ENCODE data around the gene ARL5B. TPM values are rescaled to one million over a fixed set of nuclear protein-coding genes. Genes with fewer than 3 reads are reported as not detected.
A peak's percentile ranks its signal among the peaks of the same experiment; 100 is the strongest.
"Not testable (repeated sequence)": the region's sequence is repeated elsewhere in the genome, so short reads cannot be mapped to it uniquely, and the experiment has no call there.

ARL5B gene
- total and polyA plus RNA-seq, 2 experiments from 2014 or later, result 21.5 to 95.2 TPM

DNA sequence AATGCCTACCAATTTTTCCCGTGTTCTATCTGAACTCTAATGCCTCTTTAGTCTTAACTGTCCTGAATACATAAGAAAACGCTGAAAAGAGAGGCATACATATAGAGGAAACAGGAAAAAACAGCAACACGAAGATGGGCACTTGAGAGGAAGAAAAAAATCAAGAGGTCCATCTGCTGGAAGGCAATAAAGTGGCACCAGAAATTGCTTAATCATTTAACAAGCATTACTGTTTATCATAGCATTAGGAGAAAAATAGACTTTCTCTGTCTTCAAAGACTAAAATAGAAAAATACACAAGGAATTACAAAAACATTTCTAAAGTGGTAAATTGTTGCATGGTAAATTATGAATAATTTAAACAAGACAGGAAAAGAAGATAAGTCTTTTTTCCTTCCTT is 42.9 kb upstream of the ARL5B start:
- Histone ChIP-seq H3K9me3 (ENCODE audit: low read depth) (no peaks in the 10 kb centered on the region), H3K27ac (no peak overlapping the region), H2AFZ (no peak overlapping the region), H3K4me1 (ENCODE audit: insufficient read depth) (peaks cover 12% of the 10 kb centered on the region), H3K4me3 (no peak overlapping the region), H3K4me2 (no peak overlapping the region), H4K20me1 (ENCODE audit: insufficient read depth, poor library complexity, severe bottlenecking) (no peaks in the 10 kb centered on the region), H3K36me3 (replicated peaks; ENCODE audit: insufficient read depth, low read depth) (no peaks in the 10 kb centered on the region), H3K79me2 (no peaks in the 10 kb centered on the region), H3K27me3 (no peaks in the 10 kb centered on the region), H3K9me2 (replicated peaks; ENCODE audit: insufficient read depth) (no peaks in the 10 kb centered on the region)
- DNase-seq (ENCODE audit: low spot score), result no peak
- no peak for TF ChIP-seq EZH2 (IDR thresholded peaks at IDR 0.05; ENCODE audit: borderline replicate concordance)
- TF ChIP-seq, protein P1, sequence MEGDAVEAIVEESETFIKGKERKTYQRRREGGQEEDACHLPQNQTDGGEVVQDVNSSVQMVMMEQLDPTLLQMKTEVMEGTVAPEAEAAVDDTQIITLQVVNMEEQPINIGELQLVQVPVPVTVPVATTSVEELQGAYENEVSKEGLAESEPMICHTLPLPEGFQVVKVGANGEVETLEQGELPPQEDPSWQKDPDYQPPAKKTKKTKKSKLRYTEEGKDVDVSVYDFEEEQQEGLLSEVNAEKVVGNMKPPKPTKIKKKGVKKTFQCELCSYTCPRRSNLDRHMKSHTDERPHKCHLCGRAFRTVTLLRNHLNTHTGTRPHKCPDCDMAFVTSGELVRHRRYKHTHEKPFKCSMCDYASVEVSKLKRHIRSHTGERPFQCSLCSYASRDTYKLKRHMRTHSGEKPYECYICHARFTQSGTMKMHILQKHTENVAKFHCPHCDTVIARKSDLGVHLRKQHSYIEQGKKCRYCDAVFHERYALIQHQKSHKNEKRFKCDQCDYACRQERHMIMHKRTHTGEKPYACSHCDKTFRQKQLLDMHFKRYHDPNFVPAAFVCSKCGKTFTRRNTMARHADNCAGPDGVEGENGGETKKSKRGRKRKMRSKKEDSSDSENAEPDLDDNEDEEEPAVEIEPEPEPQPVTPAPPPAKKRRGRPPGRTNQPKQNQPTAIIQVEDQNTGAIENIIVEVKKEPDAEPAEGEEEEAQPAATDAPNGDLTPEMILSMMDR (IDR thresholded peaks at IDR 0.05; ENCODE audit: poor library complexity), result peak; percentile 11
- WGBS (ENCODE audit: low lambda C conversion rate, missing lambda C conversion rate), result 69% methylated on average over 3 of the region's 3 CpGs

DNA sequence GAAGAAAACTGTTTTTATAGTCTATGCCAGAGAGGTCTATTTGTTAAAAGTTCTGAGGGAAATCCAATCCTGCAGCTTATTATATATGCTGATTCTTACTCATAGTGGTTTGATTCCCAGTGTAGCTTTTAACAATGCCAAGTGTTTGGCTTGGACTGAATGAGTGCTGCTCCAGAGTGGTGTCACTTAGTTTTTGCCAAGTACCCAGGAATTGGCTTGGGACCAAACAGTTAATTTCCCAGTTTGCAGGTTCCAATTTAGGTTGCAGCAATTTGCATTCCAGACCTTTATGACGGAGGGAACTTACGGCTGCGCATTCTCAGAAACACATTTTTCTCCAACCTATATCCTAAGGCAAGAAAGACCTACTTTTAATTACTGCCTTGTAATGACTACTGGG is 40.2 kb upstream of the ARL5B start:
- Histone ChIP-seq H3K4me2 (no peak overlapping the region), H3K4me3 (no peak overlapping the region), H3K79me2 (no peaks in the 10 kb centered on the region), H3K27me3 (no peaks in the 10 kb centered on the region), H3K9me3 (ENCODE audit: low read depth) (no peaks in the 10 kb centered on the region), H3K9me2 (replicated peaks; ENCODE audit: insufficient read depth) (no peaks in the 10 kb centered on the region), H3K27ac (no peak overlapping the region), H3K36me3 (replicated peaks; ENCODE audit: insufficient read depth, low read depth) (no peaks in the 10 kb centered on the region), H2AFZ (no peak overlapping the region), H3K4me1 (ENCODE audit: insufficient read depth) (peaks cover 24% of the 10 kb centered on the region), H4K20me1 (ENCODE audit: insufficient read depth, poor library complexity, severe bottlenecking) (no peaks in the 10 kb centered on the region)
- no peak for DNase-seq (ENCODE audit: low spot score)
- WGBS (ENCODE audit: low lambda C conversion rate, missing lambda C conversion rate), result 60% methylated on average over 3 of the region's 3 CpGs
- no peak for TF ChIP-seq EZH2 (IDR thresholded peaks at IDR 0.05; ENCODE audit: borderline replicate concordance)
- TF ChIP-seq EZH2phosphoT487 (IDR thresholded peaks at IDR 0.05; ENCODE audit: low read depth, severe bottlenecking, unreplicated experiment), result no peak
- TF ChIP-seq, protein P1 (IDR thresholded peaks at IDR 0.05; ENCODE audit: poor library complexity), result no peak

DNA sequence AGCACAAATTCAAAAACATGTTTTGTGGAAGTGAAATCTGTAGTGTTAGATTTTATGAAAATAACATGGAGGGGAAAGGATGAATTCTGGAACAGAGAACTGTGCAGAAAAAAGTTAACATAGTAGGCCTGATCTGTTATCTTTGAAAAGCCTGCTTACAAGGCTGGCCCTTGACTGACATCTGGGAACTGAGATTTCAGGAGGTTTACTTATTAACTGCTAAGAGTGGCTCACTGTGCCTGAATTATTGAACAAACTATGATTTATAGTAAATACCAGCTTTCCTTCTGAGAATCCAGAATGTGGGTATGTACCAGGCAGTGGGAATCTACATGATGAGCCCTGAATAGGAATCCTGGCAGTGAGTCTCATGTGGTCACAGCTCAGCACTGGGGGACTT is 38.4 kb upstream of the ARL5B start:
- no peak overlapping the region for H3K4me2 ChIP-seq
- no peak overlapping the region for H2AFZ ChIP-seq
- H3K9me2 ChIP-seq (replicated peaks; ENCODE audit: insufficient read depth), result no peaks in the 10 kb centered on the region
- H3K27me3 ChIP-seq, result no peaks in the 10 kb centered on the region
- H3K9me3 ChIP-seq (ENCODE audit: low read depth), result no peaks in the 10 kb centered on the region
- TF ChIP-seq EZH2phosphoT487 (IDR thresholded peaks at IDR 0.05; ENCODE audit: low read depth, severe bottlenecking, unreplicated experiment), result no peak
- TF ChIP-seq, protein P1 (IDR thresholded peaks at IDR 0.05; ENCODE audit: poor library complexity), result no peak
- no peaks in the 10 kb centered on the region for H3K79me2 ChIP-seq
- H3K36me3 ChIP-seq (replicated peaks; ENCODE audit: insufficient read depth, low read depth), result no peaks in the 10 kb centered on the region
- H4K20me1 ChIP-seq (ENCODE audit: insufficient read depth, poor library complexity, severe bottlenecking), result no peaks in the 10 kb centered on the region
- peak overlapping the region; percentile 18 for H3K27ac ChIP-seq
- no peak for DNase-seq (ENCODE audit: low spot score)
- no peak overlapping the region for H3K4me3 ChIP-seq
- H3K4me1 ChIP-seq (ENCODE audit: insufficient read depth), result peaks cover 26% of the 10 kb centered on the region

DNA sequence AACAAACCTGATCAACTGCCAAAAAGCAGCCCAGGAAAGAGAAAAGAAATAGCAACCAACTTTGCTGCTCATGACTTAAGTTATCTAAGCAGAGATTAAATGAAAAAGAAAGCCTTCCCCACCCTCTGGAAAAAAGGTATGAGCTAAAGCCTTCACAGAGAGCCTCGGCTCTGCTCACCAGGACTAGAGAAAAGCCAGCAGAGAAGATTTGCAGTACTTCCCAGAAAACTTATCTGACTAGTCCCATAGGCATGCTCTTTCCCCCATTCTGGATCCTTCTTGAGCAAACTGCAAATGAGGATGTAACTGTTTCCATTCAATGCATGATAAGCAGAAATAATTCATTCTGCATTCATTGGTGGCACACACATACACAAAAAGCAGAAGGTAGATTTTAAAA is 35.6 kb upstream of the ARL5B start:
- H3K4me3 ChIP-seq; H2AFZ ChIP-seq; H4K20me1 ChIP-seq (ENCODE audit: insufficient read depth, poor library complexity, severe bottlenecking); H3K27me3 ChIP-seq; H3K36me3 ChIP-seq (replicated peaks; ENCODE audit: insufficient read depth, low read depth); H3K9me2 ChIP-seq (replicated peaks; ENCODE audit: insufficient read depth); H3K9me3 ChIP-seq (ENCODE audit: low read depth); H3K79me2 ChIP-seq: not testable (repeated sequence)
- 40% methylated on average over 1 of the region's 1 CpG for WGBS (ENCODE audit: low lambda C conversion rate, missing lambda C conversion rate)
- H3K27ac ChIP-seq, result peak overlapping the region; percentile 60
- peaks cover 27% of the 10 kb centered on the region for H3K4me1 ChIP-seq (ENCODE audit: insufficient read depth)
- peak overlapping the region; percentile 34 for H3K4me2 ChIP-seq
- DNase-seq (ENCODE audit: low spot score), result peak; percentile 46
